Stimulated activated effector memory CD8-positive, alpha-beta T cell treated with anti-CD3 and anti-CD28 coated beads, Interleukin-12 subunit alpha, Interleukin-12 subunit beta, amount 100 ng/mL, for 72 hours (primary cell): Measurements from ENCODE around the gene PRSS1.

ENCODE experiments used
- ATAC-seq: fragments of 150-1000 bp; cut with Tn5 transposase; 2 replicates; pipeline ENCODE4 v1.10.0; 2021
- DNase-seq, 2 donors: peaks; one replicate each; pipeline ENCODE4 v3.0.0; 2021 to 2022; ENCODE audit warnings: low spot score in 2 of 2
- H3K27ac Mint-ChIP-seq: one replicate; pipeline ENCODE4 v1.8.0; 2022; ENCODE audit warnings: mild to moderate bottlenecking, mixed read lengths
- H3K36me3 Mint-ChIP-seq: one replicate; pipeline ENCODE4 v1.8.0; 2022; ENCODE audit warnings: mild to moderate bottlenecking, mixed read lengths
- H3K4me1 Mint-ChIP-seq: one replicate; pipeline ENCODE4 v1.8.0; 2022; ENCODE audit warnings: mixed read lengths
- H3K4me3 Mint-ChIP-seq: one replicate; pipeline ENCODE4 v1.8.0; 2022; ENCODE audit warnings: mild to moderate bottlenecking, mixed read lengths
- H3K9me3 Mint-ChIP-seq: one replicate; pipeline ENCODE4 v1.8.0; 2022; ENCODE audit warnings: mixed read lengths

PRSS1 gene

GRCh38 chr7:142802301-142802700 is 53.0 kb downstream of the PRSS1 start:
- no peak for DNase-seq

More at GRCh38 chr7:142802301-142802700, 53.0 kb downstream of the PRSS1 start:
- peaks cover 82% of the 10 kb centered on the region for H3K36me3 Mint-ChIP-seq
- H3K4me1 Mint-ChIP-seq: peaks cover 87% of the 10 kb centered on the region
- H3K27ac Mint-ChIP-seq: peak overlapping the region; percentile 100
- ATAC-seq: no peak
- H3K4me3 Mint-ChIP-seq: peak overlapping the region; percentile 98
- no peaks in the 10 kb centered on the region for H3K9me3 Mint-ChIP-seq
